ENCODE data around the gene CCDC106.

- no peak for TF ChIP-seq SUZ12 (IDR thresholded peaks at IDR 0.05; ENCODE audit: extremely low read depth, insufficient read depth, insufficient read length)
- no peak for TF ChIP-seq YY1 (IDR thresholded peaks at IDR 0.05; ENCODE audit: insufficient read depth, insufficient read length)
These were observed 6.4 kb downstream of the CCDC106 start for GRCh38 chr19:55654323-55654867.

Measured in NT2/D1 (cell line).